T47D (cell line): ENCODE results near the gene C9orf50.
A peak's percentile ranks its signal among the peaks of the same experiment; 100 is the strongest.
"Not testable (repeated sequence)": the region's sequence is repeated elsewhere in the genome, so short reads cannot be mapped to it uniquely, and the experiment has no call there.

Experiments
- DNase-seq, 2 experiments: peaks; one replicate each; pipeline versions ENCODE4 v3.0.0 to v3.0.0-alpha.2; 2011 to 2012; ENCODE audit warnings: low read depth in 1 of 2, low spot score in 1 of 2
- JUND ChIP-seq: IDR thresholded peaks from 2 replicates; pipeline ENCODE4 v1.6.1; 2012; ENCODE audit warnings: low read depth
- in situ Hi-C: cut with HindIII; loops from 2 replicates; pipeline ENCODE4 v1.10.0; 2016; ENCODE audit warnings: low sequenced_read_pairs, low pct_unique_long_range_greater_than_20kb

The C9orf50 gene

DNA sequence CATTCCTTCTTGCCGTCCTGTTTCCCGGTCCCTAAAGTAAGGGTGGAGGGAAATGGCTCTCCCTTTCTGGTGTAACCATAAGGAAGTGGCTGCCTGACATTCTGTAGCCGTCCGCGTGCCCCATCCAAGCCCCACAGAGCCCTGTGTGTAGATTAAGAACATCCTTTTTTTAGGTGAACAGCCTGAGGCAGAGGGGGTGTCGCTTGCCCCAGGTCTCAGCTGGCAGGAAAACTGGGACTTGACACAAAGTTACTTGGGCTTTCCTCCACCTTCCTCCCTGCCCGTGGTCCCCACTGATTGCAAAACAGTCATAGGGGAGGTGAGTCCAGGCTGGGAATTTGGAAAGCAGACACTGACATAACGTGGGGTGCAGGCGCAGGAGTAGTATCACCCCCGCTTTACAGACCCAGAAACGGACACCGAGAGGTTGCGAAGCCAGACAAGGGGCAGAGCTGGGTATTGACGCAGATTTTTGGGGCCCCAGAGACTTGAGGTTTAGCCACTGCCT is 22.8 kb downstream of the C9orf50 start:
- no peak for DNase-seq
- in situ Hi-C loops: no loop called here
- TF ChIP-seq JUND: no peak

DNA sequence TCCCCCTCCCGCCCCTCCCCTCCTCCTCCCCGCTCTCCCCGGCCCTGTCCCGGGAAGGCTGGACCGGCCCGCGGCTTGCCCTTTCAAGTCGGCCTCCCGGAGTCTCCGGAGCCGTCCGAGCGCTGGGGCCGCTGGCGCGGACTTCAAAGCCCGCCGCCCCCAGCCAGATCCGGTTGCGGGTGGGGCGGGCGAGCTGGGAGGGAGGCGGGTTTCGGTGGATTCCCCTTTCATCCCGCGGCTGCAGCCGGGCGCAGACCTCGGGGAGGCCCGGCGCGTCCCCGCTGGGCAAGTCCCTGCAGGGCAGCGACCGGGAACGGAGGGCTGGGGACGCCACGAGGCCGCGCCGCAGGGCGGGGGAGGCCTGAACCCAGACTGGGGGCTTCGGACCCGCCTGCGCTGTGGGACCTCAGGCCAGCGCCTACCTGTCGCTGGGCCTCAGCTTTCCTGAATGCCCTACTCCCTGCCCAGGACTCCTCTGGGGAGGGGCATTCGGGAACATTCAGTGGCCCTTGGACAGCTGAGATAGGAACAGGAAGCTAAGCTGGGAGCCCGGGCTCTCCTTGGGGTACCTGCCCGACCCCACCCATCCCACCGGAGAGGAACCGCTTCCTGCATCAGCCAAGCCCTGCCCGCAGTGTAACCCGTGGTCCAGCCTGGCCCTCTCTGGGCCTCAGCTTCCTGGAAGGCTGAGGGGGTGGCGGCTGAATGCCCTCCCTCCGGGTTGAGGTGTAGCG is 23.4 kb downstream of the C9orf50 start:
- peak in 1 of 2 experiments; percentile 55 for DNase-seq
- no peak for TF ChIP-seq JUND
- in situ Hi-C loops: no loop called here

DNA sequence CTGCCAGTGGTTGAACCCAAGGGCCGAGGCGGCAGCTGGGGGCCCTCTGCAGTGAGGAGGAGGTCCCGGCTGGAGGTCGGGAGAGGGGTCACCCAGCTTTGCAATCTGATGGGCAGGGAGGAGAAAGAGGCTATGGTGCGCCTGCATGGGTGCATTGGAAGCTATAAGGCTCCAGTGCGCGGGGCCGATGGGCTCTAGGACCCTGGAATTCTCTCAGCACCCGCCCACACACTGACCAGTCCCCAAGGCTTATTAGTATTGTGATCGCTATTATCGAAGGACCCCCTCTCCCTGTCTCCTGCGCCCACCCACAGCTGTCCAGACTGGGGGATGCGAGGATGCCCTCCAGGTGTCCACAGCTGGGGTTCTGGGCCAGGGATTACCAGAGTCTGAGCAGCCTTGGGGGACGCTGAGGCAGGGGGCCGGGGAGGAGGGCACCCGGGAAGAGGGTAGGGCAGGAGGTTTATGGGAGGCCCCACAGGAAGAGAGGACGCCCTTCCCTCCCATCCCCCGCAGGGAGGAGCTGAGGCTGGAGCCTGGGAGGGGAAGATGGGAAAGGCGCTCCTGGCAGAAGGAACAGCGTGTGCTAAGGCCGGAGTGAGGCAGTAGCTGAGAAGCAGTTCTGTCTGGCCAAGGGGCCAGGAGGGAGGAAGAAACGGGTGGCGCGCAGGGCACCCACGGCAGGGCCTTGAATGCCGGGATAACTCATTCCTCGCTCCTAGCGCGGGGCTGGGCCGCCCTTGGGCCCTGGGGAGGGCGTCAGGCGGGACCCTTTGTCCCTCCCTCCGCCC is 24.2 kb downstream of the C9orf50 start:
- in situ Hi-C loops: no loop called here
- DNase-seq: peak in 1 of 2 experiments; percentile 39
- TF ChIP-seq JUND: no peak

DNA sequence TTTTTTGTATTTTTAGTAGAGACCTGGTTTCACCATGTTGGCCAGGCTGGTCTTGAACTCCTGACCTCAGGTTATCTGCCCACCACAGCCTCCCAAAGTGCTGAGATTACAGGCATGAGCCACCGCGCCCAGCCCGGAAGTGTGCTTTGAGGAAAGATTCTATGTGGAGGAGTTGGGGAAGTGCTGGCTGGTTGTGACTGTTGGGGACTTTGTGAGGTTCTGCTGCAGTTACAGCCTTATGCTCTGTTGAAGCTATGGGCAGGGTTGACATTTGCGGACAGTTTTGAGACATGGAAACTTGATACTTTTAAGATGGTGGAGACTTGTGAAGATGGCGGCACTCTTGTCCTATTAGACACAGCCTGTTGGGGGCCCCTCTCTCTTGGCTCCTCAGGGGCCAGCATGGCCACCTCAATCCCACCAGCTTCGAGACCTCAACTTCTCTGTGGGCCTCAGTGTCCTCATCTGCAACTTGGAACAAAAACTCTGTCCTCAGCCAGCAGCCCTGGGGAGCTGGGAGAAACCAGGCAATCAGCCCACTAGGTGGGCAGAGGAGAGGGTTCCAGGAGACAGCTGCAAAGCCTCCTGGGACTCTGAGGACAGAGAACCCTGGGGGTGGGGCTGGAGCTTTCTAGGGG is 24.9 kb downstream of the C9orf50 start:
- no peak for DNase-seq
- TF ChIP-seq JUND: no peak
- in situ Hi-C loops: no loop called here

DNA sequence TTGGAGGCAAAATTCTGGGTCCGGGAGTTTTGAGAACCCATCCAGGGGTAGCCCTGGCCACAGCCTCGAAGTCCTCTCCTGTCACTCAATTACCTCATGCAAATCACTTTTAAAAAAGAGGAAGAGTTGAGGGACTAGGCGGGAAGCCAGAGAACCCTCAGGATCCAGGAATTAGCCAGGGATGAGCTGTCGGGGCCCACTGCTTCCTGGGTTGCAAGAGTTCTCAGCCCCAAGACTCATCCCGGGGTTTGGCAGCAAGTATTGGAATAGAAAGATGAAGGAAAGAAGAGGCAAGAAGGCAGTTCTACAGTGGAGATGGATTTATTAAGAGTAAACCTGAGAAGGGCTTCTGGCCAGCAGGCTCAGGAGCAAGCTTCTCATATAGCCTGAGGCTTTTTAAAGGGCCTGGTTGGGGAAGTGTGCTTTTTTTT is 25.6 kb downstream of the C9orf50 start:
- in situ Hi-C loops: no loop called here
- TF ChIP-seq JUND: no peak
- DNase-seq: no peak

DNA sequence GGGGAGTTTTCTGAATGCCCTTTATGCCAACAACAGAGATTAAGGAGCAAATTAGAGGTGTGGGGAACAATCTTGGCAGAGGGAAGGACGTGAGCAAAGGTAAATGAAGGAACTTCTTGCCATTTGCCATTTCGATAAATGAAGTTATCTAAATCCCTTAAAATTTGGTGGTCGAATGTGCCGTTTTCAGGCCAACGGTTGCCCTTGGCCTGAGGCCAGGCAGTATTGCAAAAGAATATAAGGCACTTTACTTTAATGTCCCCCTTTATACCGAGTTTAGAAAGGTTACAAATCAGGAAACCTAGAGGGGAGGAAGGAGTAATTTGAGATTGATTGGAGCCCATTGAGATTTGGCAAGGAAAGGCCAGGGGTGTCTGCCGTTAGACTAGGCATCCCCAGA is 26.3 kb downstream of the C9orf50 start:
- in situ Hi-C loops: no loop called here
- TF ChIP-seq JUND: no peak
- DNase-seq: no peak

DNA sequence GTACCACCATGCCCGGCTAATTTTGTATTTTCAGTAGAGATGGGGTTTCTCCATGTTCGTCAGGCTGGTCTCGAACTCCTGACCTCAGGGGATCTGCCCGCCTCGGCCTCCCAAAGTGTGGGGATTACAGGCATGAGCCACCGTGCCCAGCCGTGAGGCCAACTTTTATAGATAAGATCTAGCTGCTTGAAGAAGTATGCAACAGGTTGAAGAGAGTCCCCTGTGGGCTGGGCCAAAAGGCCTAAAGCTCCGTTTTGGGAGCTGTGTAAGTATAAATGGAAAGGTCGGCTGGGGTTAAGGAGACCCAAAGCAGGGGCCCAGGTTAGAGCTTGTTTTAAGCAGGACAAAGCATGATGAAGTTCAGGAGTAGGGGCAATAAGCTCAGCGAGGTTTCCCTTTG is 28.1 kb downstream of the C9orf50 start:
- in situ Hi-C loops, DNase-seq: not testable (repeated sequence)

DNA sequence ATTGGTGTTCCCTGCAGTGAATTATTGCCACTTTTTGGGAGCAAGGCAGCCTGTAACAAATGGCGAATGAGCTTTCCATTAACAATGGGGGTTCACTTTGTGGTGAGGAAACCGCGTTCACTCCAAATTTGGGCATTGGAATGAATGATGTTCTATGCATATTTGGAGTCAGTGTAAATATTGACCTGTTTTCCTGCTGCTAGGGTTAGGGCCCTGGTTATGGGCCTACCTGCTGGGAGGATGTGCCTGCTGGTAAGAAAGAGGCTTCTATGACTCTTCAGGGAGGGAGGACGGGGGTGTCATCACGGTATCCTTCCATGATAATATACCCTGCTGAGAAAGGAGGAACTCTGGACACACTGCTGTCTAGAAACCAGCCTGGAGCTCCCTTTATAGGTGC is 29.0 kb downstream of the C9orf50 start:
- no peak for DNase-seq
- no peak for TF ChIP-seq JUND
- in situ Hi-C loops: no loop called here

DNA sequence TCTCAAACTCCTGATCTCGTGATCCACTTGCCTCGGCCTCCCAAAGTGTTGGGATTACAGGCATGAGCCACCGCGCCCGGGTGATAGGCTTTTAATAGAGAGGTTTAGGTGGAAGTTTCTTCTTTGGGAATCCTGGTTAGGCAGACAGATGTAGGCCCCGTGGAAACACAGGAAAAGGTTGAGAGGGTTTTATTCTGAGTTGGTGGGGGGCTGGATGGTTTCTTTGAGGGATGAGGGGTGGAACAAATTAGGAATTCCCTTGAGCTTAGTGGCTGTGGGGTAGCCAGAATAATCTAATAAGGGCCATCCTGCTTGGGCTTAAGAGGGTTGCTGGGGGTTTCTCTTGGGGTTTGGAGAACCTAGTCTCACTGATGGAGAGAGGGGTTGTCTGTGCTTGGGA is 30.4 kb downstream of the C9orf50 start:
- in situ Hi-C loops: no loop called here
- no peak for DNase-seq
- no peak for TF ChIP-seq JUND

DNA sequence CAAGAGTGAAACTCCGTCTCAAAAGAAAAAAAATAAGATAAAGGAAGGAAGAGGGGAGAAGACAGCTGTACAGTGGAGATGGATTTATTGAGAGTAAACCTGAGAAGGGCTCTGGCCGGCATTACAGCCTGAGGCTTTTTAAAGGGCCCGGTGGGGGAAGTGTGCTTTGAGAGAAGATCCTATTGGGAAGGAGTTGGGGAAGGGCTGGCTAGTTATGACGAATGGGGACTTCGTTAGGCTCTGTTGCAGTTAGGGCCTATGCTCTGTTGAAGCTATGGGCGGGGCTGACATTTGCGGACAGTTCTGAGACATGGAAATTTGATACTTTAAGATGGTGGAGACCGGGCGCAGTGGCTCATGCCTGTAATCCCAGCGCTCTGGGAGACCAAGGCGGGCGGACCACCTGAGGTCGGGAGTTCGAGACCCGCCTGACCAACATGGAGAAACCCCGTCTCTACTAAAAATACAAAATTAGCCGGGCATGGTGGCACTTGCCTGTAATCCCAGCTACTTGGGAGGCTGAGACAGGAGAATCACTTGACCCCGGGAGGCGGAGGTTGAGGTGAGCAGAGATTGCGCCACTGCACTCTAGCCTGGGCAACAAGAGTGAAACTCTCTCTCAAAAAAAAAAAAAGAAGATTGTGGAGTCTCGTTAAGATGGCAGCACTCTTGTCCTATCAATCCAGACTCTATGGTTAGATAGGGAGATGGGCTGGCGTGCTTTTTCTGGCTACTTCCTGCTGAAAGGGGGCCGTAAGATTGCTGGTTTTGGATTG is 33.2 kb downstream of the C9orf50 start:
- DNase-seq: peak in 1 of 2 experiments; percentile 94
- no peak for TF ChIP-seq JUND
- in situ Hi-C loops: no loop called here

DNA sequence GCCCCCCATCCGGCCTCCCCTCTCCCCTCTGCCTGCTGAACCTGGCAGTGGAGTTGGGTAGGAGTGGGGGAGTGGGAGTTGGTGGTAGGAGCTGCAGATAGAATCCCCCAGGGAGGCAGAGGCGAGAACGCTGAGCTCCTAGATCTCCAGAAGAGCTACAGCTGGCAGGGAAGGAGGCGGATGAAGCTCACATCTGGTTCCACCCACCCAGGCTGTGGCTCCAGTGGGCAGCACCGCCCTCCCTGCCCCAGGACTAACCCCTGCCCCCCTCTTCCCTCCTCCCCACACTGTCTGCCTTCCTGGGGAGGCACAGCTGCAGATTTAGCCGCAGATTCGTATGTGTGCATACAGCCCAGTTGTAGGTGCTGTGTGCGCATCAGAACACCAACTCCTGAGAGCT is 34.2 kb downstream of the C9orf50 start:
- no peak for DNase-seq
- no peak for TF ChIP-seq JUND
- in situ Hi-C loops: no loop called here

DNA sequence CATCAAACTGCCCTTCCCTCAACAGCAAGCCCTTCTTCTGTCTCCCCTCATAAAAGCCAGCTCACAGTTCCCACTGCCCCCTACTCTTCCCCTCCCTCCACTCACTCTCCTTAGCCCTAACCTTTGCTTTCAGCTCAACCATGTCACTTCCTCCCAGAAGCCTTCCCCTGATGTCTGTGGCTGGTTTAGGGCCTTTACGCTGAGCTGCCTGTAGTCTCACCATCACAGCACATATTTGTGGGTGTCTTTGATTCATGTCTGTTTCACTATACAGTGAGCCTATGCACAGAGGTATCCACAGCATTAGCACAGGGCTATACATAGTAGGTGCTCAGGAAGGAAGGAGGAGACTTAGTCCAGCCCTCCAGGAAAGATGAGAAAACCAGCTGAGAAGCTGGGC is 34.7 kb downstream of the C9orf50 start:
- no peak for TF ChIP-seq JUND
- in situ Hi-C loops: no loop called here
- DNase-seq: no peak
